Neural progenitor cell (in vitro differentiated cells): ENCODE data around the gene CLEC1B.

Experiments
- CTCF ChIP-seq: fragments of 200-600 bp; sonication (generic); IDR thresholded peaks from 2 replicates; pipeline ENCODE4 v1.5.1; 2017; ENCODE audit warnings: antibody characterized with exemption, mild to moderate bottlenecking
- EZH2 ChIP-seq: fragments of 200-600 bp; sonication (generic); IDR thresholded peaks from 2 replicates; pipeline ENCODE4 v1.6.1; 2017; ENCODE audit warnings: antibody characterized with exemption, mild to moderate bottlenecking, moderate library complexity
- EZH2phosphoT487 ChIP-seq: fragments of 200-600 bp; sonication (generic); IDR thresholded peaks from 2 replicates; pipeline ENCODE4 v1.6.1; 2017; ENCODE audit warnings: antibody characterized with exemption

GRCh38 chr12:9975614-9976013 is 23.3 kb downstream of the CLEC1B start:
- no peak for TF ChIP-seq EZH2phosphoT487
- no peak for TF ChIP-seq CTCF
- TF ChIP-seq EZH2, result no peak
